ENCODE results near the gene ZC3HAV1. TPM values are rescaled to one million over a fixed set of nuclear protein-coding genes. Genes with fewer than 3 reads are reported as not detected.

Gene ZC3HAV1
- total and polyA plus RNA-seq, 9 of the 15 experiments (the other 6 are each of a cell fraction or from before 2014, with no cell fraction given) = 11.9 to 40.5 (median 23.9) TPM

DNA sequence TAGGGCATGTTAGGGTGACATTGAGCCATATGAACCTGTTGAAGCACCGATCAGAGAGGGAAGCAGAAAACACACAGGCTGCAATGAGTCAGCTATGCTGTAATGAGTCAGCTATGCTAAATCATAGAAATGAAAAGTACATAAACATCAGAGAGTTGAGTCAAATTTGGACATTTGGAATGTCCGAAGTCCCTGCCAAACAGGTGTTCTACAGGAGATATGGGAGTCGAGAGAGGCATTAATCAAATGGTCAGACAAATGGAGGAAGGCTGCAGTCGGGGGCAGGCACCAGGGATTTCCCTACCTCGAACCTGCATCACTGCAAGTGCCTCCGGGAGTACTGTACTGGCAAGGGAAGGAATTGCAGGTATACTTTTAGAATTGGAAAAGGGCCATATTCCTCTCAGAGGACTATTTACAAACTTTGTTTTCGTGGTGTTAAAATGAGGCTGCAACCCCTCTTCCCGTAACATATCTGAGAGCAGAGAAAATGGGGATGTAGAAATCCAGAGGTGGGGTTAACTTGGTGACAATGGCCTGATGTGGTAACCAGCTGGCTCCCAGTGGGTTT, 8.8 kb upstream of the ZC3HAV1 start (continued):
- TF ChIP-seq, protein P1, sequence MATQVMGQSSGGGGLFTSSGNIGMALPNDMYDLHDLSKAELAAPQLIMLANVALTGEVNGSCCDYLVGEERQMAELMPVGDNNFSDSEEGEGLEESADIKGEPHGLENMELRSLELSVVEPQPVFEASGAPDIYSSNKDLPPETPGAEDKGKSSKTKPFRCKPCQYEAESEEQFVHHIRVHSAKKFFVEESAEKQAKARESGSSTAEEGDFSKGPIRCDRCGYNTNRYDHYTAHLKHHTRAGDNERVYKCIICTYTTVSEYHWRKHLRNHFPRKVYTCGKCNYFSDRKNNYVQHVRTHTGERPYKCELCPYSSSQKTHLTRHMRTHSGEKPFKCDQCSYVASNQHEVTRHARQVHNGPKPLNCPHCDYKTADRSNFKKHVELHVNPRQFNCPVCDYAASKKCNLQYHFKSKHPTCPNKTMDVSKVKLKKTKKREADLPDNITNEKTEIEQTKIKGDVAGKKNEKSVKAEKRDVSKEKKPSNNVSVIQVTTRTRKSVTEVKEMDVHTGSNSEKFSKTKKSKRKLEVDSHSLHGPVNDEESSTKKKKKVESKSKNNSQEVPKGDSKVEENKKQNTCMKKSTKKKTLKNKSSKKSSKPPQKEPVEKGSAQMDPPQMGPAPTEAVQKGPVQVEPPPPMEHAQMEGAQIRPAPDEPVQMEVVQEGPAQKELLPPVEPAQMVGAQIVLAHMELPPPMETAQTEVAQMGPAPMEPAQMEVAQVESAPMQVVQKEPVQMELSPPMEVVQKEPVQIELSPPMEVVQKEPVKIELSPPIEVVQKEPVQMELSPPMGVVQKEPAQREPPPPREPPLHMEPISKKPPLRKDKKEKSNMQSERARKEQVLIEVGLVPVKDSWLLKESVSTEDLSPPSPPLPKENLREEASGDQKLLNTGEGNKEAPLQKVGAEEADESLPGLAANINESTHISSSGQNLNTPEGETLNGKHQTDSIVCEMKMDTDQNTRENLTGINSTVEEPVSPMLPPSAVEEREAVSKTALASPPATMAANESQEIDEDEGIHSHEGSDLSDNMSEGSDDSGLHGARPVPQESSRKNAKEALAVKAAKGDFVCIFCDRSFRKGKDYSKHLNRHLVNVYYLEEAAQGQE (IDR thresholded peaks at IDR 0.05; ENCODE audit: borderline replicate concordance) = 0 out of 2 replicates have a peak, but pooled peaks have one; percentile 19
- TF ChIP-seq, protein P1 (CRISPR knock-in tag; IDR thresholded peaks at IDR 0.05; ENCODE audit: low read depth) = no peak
- TF ChIP-seq, protein P2, sequence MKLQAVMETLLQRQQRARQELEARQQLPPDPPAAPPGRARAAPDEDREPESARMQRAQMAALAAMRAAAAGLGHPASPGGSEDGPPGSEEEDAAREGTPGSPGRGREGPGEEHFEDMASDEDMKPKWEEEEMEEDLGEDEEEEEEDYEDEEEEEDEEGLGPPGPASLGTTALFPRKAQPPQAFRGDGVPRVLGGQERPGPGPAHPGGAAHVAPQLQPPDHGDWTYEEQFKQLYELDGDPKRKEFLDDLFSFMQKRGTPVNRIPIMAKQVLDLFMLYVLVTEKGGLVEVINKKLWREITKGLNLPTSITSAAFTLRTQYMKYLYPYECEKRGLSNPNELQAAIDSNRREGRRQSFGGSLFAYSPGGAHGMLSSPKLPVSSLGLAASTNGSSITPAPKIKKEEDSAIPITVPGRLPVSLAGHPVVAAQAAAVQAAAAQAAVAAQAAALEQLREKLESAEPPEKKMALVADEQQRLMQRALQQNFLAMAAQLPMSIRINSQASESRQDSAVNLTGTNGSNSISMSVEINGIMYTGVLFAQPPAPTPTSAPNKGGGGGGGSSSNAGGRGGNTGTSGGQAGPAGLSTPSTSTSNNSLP (IDR thresholded peaks at IDR 0.05; ENCODE audit: borderline replicate concordance, low read depth, low read length) = peak; percentile 93; the same call in 1 of the 2 replicates
- TF ChIP-seq, protein P3, sequence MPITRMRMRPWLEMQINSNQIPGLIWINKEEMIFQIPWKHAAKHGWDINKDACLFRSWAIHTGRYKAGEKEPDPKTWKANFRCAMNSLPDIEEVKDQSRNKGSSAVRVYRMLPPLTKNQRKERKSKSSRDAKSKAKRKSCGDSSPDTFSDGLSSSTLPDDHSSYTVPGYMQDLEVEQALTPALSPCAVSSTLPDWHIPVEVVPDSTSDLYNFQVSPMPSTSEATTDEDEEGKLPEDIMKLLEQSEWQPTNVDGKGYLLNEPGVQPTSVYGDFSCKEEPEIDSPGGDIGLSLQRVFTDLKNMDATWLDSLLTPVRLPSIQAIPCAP (CRISPR knock-in tag; IDR thresholded peaks at IDR 0.05; ENCODE audit: borderline replicate concordance) = no peak
- no peak for TF ChIP-seq BHLHE40 (IDR thresholded peaks at IDR 0.05; ENCODE audit: low read length)

Data from K562 (cell line).